Prostate gland (tissue), 2 donors: ENCODE results near the gene TNNI3K. TPM values are rescaled to one million over a fixed set of nuclear protein-coding genes. Genes with fewer than 3 reads are reported as not detected.

Experiments used
- DNase-seq: peaks from one replicate; pipeline ENCODE4 v3.0.0-alpha.2; 2019; ENCODE audit warnings: low spot score
- H3K27ac ChIP-seq, 2 donors: fragments of 200-600 bp; sonication (generic); 2 replicates each; pipeline ENCODE4 v1.5.1; 2017 to 2019
- H3K27me3 ChIP-seq: fragments of 200-600 bp; sonication (generic); replicated peaks from 2 replicates; pipeline ENCODE4 v1.5.1; 2019; ENCODE audit not compliant: insufficient read depth
- H3K36me3 ChIP-seq, 2 donors: fragments of 200-600 bp; sonication (generic); 1 replicate in 1 of 2; 2 replicates in 1 of 2; pipeline versions ENCODE4 v1.5.1 to v1.8.1; 2017 to 2019
- H3K4me1 ChIP-seq: fragments of 200-600 bp; sonication (generic); replicated peaks from 2 replicates; pipeline ENCODE4 v1.5.1; 2019
- H3K4me3 ChIP-seq, 2 donors: fragments of 200-600 bp; sonication (generic); 2 replicates each; pipeline ENCODE4 v1.5.1; 2017 to 2019
- H3K9me3 ChIP-seq: fragments of 200-600 bp; sonication (generic); 2 replicates; pipeline ENCODE4 v1.5.1; 2017
- POLR2A ChIP-seq: fragments of 450-650 bp; IDR thresholded peaks from one replicate; pipeline ENCODE4 v1.6.1; 2016; ENCODE audit warnings: antibody characterized with exemption, mild to moderate bottlenecking
- POLR2AphosphoS5 ChIP-seq: sonication (generic); formaldehyde crosslinking; IDR thresholded peaks from one replicate; pipeline ENCODE4 v1.6.1; 2017; ENCODE audit warnings: antibody characterized with exemption
- WGBS: methylation state at CpG from one replicate; pipeline ENCODE4 v1.1.5; 2018; 5-methylcytosine and 5-hydroxymethylcytosine counted together
- intact Hi-C: fragments of 100-400 bp; cut with DNase I; formaldehyde crosslinking; loops from one replicate; pipeline ENCODE4 v1.14.2; 2022
- total RNA-seq, 2 donors: library from RNA; depleted of rRNA; stranded (reverse); fragments of >200 nt; gene quantifications; one replicate each; pipeline ENCODE4 v1.1.0, GENCODE V29; 2016
- TF ChIP-seq, protein P1 (sequence below), 4 experiments: fragments of 200-600 bp in 2 of 4; fragments of 450-650 bp in 2 of 4; sonication (generic) in 2 of 4; IDR thresholded peaks; 1 replicate in 3 of 4; 2 replicates in 1 of 4; pipeline ENCODE4 v1.5.1; 2016 to 2019; ENCODE audit warnings: antibody characterized with exemption in 4 of 4, mild to moderate bottlenecking in 2 of 4, moderate library complexity in 2 of 4

TNNI3K gene
- total RNA-seq, 2 donors from 2014 or later = not detected

DNA sequence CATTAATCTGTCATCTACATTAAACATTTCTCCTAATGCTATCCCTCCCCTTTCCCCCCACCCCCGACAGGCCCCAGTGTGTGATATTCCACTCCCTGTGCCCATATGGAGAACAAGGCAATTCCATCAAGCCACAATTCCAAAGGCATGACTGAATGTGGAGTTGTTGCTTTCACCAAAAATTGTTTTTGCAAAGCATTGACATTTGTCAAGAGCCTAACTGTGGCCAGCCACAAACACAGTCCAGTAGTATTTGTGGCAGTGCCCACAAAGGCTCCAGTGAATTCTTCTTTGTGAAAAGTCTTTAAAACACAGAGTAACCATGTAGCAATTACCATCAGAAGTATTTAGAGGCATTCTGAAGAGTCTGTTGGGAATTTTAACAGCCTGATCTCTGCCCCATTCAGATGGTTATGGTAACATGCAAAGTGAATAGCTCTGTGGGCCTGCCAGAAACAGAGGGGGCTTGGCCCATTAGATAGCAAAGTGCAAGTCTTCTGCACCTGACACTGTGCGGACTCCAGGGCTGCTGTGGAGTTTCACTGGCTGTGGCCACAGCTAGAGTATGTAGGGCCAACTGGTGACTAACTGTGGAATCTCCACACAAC is 288.8 kb downstream of the TNNI3K start:
- H3K36me3 ChIP-seq = no peaks in the 10 kb centered on the region
- no peak overlapping the region for H3K27ac ChIP-seq
- H3K27me3 ChIP-seq = no peaks in the 10 kb centered on the region
- TF ChIP-seq, protein P1, sequence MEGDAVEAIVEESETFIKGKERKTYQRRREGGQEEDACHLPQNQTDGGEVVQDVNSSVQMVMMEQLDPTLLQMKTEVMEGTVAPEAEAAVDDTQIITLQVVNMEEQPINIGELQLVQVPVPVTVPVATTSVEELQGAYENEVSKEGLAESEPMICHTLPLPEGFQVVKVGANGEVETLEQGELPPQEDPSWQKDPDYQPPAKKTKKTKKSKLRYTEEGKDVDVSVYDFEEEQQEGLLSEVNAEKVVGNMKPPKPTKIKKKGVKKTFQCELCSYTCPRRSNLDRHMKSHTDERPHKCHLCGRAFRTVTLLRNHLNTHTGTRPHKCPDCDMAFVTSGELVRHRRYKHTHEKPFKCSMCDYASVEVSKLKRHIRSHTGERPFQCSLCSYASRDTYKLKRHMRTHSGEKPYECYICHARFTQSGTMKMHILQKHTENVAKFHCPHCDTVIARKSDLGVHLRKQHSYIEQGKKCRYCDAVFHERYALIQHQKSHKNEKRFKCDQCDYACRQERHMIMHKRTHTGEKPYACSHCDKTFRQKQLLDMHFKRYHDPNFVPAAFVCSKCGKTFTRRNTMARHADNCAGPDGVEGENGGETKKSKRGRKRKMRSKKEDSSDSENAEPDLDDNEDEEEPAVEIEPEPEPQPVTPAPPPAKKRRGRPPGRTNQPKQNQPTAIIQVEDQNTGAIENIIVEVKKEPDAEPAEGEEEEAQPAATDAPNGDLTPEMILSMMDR (IDR thresholded peaks at IDR 0.05) = no peak
- TF ChIP-seq POLR2A = no peak
- TF ChIP-seq POLR2AphosphoS5 = no peak
- intact Hi-C loops = no loop called here
- H3K4me1 ChIP-seq = no peaks in the 10 kb centered on the region
- WGBS = 68% methylated on average over 2 of the region's 2 CpGs
- no peaks in the 10 kb centered on the region for H3K9me3 ChIP-seq
- no peak for DNase-seq
- no peak overlapping the region for H3K4me3 ChIP-seq

DNA sequence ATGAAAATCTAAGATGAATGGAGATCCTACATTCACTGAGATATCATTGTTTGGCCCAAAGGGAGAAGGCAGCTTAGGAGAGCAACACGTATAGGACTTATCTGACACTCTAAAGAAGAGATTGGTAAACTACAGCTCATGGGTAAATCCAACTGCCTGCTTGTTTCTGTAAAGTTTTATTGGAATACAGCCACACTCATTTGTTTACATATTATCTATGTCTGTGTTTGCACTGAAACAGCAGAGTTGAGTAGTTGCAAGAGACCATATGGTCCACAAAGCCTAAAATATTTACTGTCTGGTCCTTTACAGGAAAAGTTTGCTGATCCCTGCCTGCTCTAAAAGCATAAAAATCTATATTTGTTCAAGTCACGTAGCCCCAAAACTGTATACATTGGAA is 291.5 kb downstream of the TNNI3K start:
- intact Hi-C loops = no loop called here
- 27% methylated on average over 2 of the region's 2 CpGs for WGBS
- DNase-seq = no peak
- H3K4me1 ChIP-seq = no peaks in the 10 kb centered on the region
- H3K27ac ChIP-seq = no peak overlapping the region
- H3K27me3 ChIP-seq = no peaks in the 10 kb centered on the region
- TF ChIP-seq POLR2AphosphoS5 (no peak), POLR2A (no peak)
- TF ChIP-seq, protein P1 (IDR thresholded peaks at IDR 0.05) = no peak
- no peaks in the 10 kb centered on the region for H3K9me3 ChIP-seq
- H3K36me3 ChIP-seq = no peaks in the 10 kb centered on the region
- no peak overlapping the region for H3K4me3 ChIP-seq

DNA sequence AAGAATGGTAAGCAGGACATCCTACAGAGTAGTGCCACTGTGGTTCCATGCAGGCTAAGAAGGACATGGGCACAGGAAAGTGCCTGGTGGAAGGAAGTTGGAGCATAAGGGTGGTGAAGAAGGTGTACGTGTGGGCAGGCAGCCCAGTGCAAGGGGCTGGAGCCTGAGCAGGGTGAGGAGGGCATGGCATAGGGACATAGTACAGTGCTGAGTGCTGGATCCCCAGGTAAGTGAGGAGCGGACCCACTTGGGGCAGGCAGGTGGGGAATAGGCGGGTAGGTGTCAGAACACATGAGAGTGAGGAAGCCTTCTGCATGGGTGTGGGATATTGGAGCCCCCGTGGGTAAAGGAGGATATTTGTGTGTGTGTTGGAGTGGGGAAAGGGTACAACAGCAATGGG is 292.9 kb downstream of the TNNI3K start:
- Histone ChIP-seq H3K9me3 (no peaks in the 10 kb centered on the region), H3K4me1 (no peaks in the 10 kb centered on the region), H3K36me3 (no peaks in the 10 kb centered on the region), H3K4me3 (no peak overlapping the region), H3K27me3 (no peaks in the 10 kb centered on the region), H3K27ac (no peak overlapping the region)
- no peak for DNase-seq
- 91% methylated on average over 4 of the region's 4 CpGs for WGBS
- intact Hi-C loops = no loop called here
- TF ChIP-seq, protein P1 (IDR thresholded peaks at IDR 0.05) = no peak
- TF ChIP-seq POLR2A = no peak
- TF ChIP-seq POLR2AphosphoS5 = no peak

DNA sequence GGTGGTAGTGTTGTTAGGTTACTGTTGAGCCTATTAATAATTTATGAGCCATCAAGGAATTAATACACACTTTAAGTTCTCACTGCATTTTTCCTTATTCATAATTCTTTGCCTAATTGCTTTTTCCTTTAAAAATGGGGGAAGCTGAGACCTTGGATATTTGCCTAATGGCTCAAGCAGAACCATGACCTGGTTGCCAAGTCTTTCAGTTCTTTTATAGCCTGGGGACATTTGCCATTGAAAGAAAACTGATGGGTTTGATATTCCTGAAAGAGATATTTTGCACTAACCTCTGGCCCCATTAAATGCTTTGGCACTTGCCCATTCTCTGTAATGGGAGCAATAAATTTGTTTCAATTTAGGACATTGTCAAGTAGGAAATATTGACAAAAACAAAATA is 295.7 kb downstream of the TNNI3K start:
- Histone ChIP-seq H3K36me3 (no peaks in the 10 kb centered on the region), H3K27me3 (no peaks in the 10 kb centered on the region), H3K4me3 (no peak overlapping the region), H3K9me3 (no peaks in the 10 kb centered on the region), H3K4me1 (no peaks in the 10 kb centered on the region), H3K27ac (no peak overlapping the region)
- no peak for TF ChIP-seq POLR2AphosphoS5
- DNase-seq = no peak
- intact Hi-C loops = no loop called here

DNA sequence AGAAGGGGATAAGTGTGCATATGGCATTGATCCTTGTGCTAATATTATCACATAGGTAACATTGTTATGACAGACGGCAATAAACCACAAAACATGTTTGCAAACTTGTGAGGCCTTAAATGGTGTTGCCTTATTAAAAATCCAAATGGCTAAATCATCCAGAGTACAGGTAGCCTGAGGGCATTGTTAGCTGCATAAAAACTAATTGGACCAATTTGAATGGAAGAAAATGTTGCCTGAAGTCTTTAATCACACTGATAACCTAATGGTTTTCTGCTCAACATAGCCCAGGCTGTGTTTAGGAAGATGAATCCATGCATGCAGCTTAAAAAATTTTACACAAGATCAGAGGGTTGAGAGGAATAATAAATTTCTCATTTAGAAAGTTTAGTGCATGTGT is 296.6 kb downstream of the TNNI3K start:
- 39% methylated on average over 1 of the region's 1 CpG for WGBS
- no peaks in the 10 kb centered on the region for H3K36me3 ChIP-seq
- H3K27ac ChIP-seq = no peak overlapping the region
- H3K4me3 ChIP-seq = no peak overlapping the region
- H3K9me3 ChIP-seq = no peaks in the 10 kb centered on the region
- no peak for DNase-seq
- no peaks in the 10 kb centered on the region for H3K4me1 ChIP-seq
- no peak for TF ChIP-seq POLR2AphosphoS5
- TF ChIP-seq, protein P1 (IDR thresholded peaks at IDR 0.05) = no peak
- no peak for TF ChIP-seq POLR2A
- intact Hi-C loops = no loop called here
- no peaks in the 10 kb centered on the region for H3K27me3 ChIP-seq
